IPS-20b (cell line): ENCODE measurements around the gene OSTN.
"Not testable (repeated sequence)": the region's sequence is repeated elsewhere in the genome, so short reads cannot be mapped to it uniquely, and the experiment has no call there.

Experiments used
- H3K27ac ChIP-seq: one replicate; pipeline ENCODE4 v1.5.1; 2013; ENCODE audit warnings: low read length
- H3K27me3 ChIP-seq: 2 replicates; pipeline ENCODE4 v1.6.1; 2013; ENCODE audit warnings: mild to moderate bottlenecking, low read length, inconsistent platforms; ENCODE audit not compliant: insufficient read depth
- H3K36me3 ChIP-seq: 2 replicates; pipeline ENCODE4 v1.6.1; 2013; ENCODE audit warnings: low read depth, mild to moderate bottlenecking, inconsistent platforms, low read length, moderate library complexity; ENCODE audit not compliant: insufficient read depth
- H3K4me1 ChIP-seq: 2 replicates; pipeline ENCODE4 v1.6.1; 2013; ENCODE audit warnings: mild to moderate bottlenecking, control low read depth, inconsistent platforms, low read length, moderate library complexity; ENCODE audit not compliant: insufficient read depth
- H3K4me3 ChIP-seq: 2 replicates; pipeline ENCODE4 v1.5.1; 2013; ENCODE audit warnings: mild to moderate bottlenecking, low read length, inconsistent platforms
- H3K9ac ChIP-seq: 2 replicates; pipeline ENCODE4 v1.6.1; 2013; ENCODE audit warnings: low read depth, mild to moderate bottlenecking, inconsistent platforms, low read length, moderate library complexity
- H3K9me3 ChIP-seq: 2 replicates; pipeline ENCODE4 v1.6.1; 2013; ENCODE audit warnings: mild to moderate bottlenecking, low read depth, low read length, inconsistent platforms; ENCODE audit not compliant: insufficient read depth

Gene OSTN

GRCh38 chr3:191235331-191236314 lies 36.6 kb downstream of the OSTN start:
- Histone ChIP-seq H3K27me3 (no peaks in the 10 kb centered on the region), H3K9ac (no peak overlapping the region), H3K4me3 (no peak overlapping the region), H3K9me3 (no peaks in the 10 kb centered on the region), H3K36me3 (no peaks in the 10 kb centered on the region), H3K4me1 (peaks cover 35% of the 10 kb centered on the region), H3K27ac (no peak overlapping the region)

- Histone ChIP-seq H3K4me1 (peaks cover 35% of the 10 kb centered on the region), H3K36me3 (no peaks in the 10 kb centered on the region), H3K9me3 (no peaks in the 10 kb centered on the region), H3K4me3 (no peak overlapping the region), H3K27me3 (no peaks in the 10 kb centered on the region), H3K27ac (no peak overlapping the region), H3K9ac (no peak overlapping the region)
Observed at GRCh38 chr3:191236646-191237045, 37.6 kb downstream of the OSTN start.

- H3K27ac ChIP-seq = no peak overlapping the region
- H3K9ac ChIP-seq = no peak overlapping the region
- H3K27me3 ChIP-seq = no peaks in the 10 kb centered on the region
- peaks cover 35% of the 10 kb centered on the region for H3K4me1 ChIP-seq
- no peaks in the 10 kb centered on the region for H3K9me3 ChIP-seq
- H3K4me3 ChIP-seq = no peak overlapping the region
- H3K36me3 ChIP-seq = no peaks in the 10 kb centered on the region
Observed at GRCh38 chr3:191237047-191237882, 38.2 kb downstream of the OSTN start.

GRCh38 chr3:191238321-191238817 lies 39.3 kb downstream of the OSTN start:
- no peak overlapping the region for H3K9ac ChIP-seq
- no peaks in the 10 kb centered on the region for H3K9me3 ChIP-seq
- no peaks in the 10 kb centered on the region for H3K27me3 ChIP-seq
- peaks cover 35% of the 10 kb centered on the region for H3K4me1 ChIP-seq
- H3K36me3 ChIP-seq = no peaks in the 10 kb centered on the region
- H3K27ac ChIP-seq = peak overlapping the region; percentile 15
- no peak overlapping the region for H3K4me3 ChIP-seq

GRCh38 chr3:191239407-191240031 lies 40.5 kb downstream of the OSTN start:
- Histone ChIP-seq H3K4me3 (no peak overlapping the region), H3K9me3 (no peaks in the 10 kb centered on the region), H3K9ac (no peak overlapping the region), H3K36me3 (no peaks in the 10 kb centered on the region), H3K4me1 (peaks cover 35% of the 10 kb centered on the region), H3K27me3 (no peaks in the 10 kb centered on the region), H3K27ac (no peak overlapping the region)

- Histone ChIP-seq H3K36me3 (no peaks in the 10 kb centered on the region), H3K27ac (no peak overlapping the region), H3K4me1 (peaks cover 33% of the 10 kb centered on the region), H3K27me3 (no peaks in the 10 kb centered on the region), H3K9me3 (no peaks in the 10 kb centered on the region), H3K9ac (no peak overlapping the region), H3K4me3 (no peak overlapping the region)
Observed at GRCh38 chr3:191240486-191240885, 41.4 kb downstream of the OSTN start.

GRCh38 chr3:191244242-191244867 lies 45.3 kb downstream of the OSTN start:
- H3K4me1 ChIP-seq = peaks cover 5% of the 10 kb centered on the region; the same call in 1 of the 2 replicates
- no peaks in the 10 kb centered on the region for H3K9me3 ChIP-seq
- no peak overlapping the region for H3K9ac ChIP-seq
- no peak overlapping the region for H3K4me3 ChIP-seq
- no peaks in the 10 kb centered on the region for H3K27me3 ChIP-seq
- H3K36me3 ChIP-seq = no peaks in the 10 kb centered on the region
- no peak overlapping the region for H3K27ac ChIP-seq

- not testable (repeated sequence) for H3K4me3 ChIP-seq, H3K36me3 ChIP-seq, H3K9me3 ChIP-seq, H3K27me3 ChIP-seq, H3K27ac ChIP-seq, H3K4me1 ChIP-seq, H3K9ac ChIP-seq
Observed at GRCh38 chr3:191246034-191246433, 47.0 kb downstream of the OSTN start.

- H3K9ac ChIP-seq = no peak overlapping the region
- H3K27ac ChIP-seq = no peak overlapping the region
- H3K36me3 ChIP-seq = no peaks in the 10 kb centered on the region
- H3K27me3 ChIP-seq = no peaks in the 10 kb centered on the region
- H3K4me1 ChIP-seq = peaks cover 5% of the 10 kb centered on the region; the same call in 1 of the 2 replicates
- no peaks in the 10 kb centered on the region for H3K9me3 ChIP-seq
- H3K4me3 ChIP-seq = no peak overlapping the region
Observed at GRCh38 chr3:191246630-191247029, 47.6 kb downstream of the OSTN start.

- Histone ChIP-seq H3K27me3 (no peaks in the 10 kb centered on the region), H3K9me3 (no peaks in the 10 kb centered on the region), H3K27ac (peak overlapping the region; percentile 32), H3K9ac (peak overlapping the region; percentile 34; the same call in 1 of the 2 replicates), H3K4me1 (peaks cover 35% of the 10 kb centered on the region; the same call in 1 of the 2 replicates), H3K4me3 (peak overlapping the region; percentile 29), H3K36me3 (no peaks in the 10 kb centered on the region)
Observed at GRCh38 chr3:191253089-191253799, 54.2 kb downstream of the OSTN start.
